ENCODE results near the gene ROPN1B. TPM values are rescaled to one million over a fixed set of nuclear protein-coding genes. Genes with fewer than 3 reads are reported as not detected.

Gene ROPN1B
- total and polyA plus RNA-seq, 2 donors (not counting 1 experiment from before 2014, with no cell fraction given) = not detected

DNA sequence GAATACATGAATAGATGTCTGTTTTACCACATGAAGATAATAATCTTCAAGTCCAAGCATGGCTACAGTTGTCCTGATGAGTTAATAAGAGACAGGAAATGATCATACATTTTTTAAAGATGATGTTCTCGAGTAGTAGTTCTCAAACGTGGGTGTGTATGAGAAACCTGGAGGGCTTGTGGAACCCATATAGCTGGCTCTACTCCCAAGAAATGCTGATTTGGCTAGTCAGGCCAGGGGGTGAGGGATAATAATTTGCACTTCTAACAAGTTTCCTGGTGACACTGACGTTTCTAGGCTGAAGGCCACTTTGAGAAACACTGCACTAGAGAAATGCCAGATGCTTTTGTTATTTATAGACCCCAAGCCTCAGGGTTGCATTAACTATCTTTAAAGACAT lies 37.0 kb downstream of the ROPN1B start:
- peaks cover 6% of the 10 kb centered on the region for H3K36me3 ChIP-seq (ENCODE audit: control insufficient read depth, insufficient read depth, low read length)
- no peak overlapping the region for H3K4me2 ChIP-seq (ENCODE audit: extremely low read depth, insufficient read depth, low read length)
- no peak overlapping the region for H2AFZ ChIP-seq (ENCODE audit: low read length)
- no peak overlapping the region for H3K4me3 ChIP-seq (replicated peaks in 1 of 4; ENCODE audit: control extremely low read depth in 1 of 4, insufficient read depth in 1 of 4, low read depth in 3 of 4, low read length in 4 of 4)
- H3K9ac ChIP-seq (ENCODE audit: insufficient read depth, low read length) = no peak overlapping the region
- H3K27me3 ChIP-seq (ENCODE audit: control insufficient read depth, insufficient read depth, low read length) = no peaks in the 10 kb centered on the region
- H3K79me2 ChIP-seq (ENCODE audit: control insufficient read depth, insufficient read depth, low read length) = no peaks in the 10 kb centered on the region
- DNase-seq (ENCODE audit: low read depth in 2 of 2) = peak in 1 of 2 donors; percentile 74
- H4K20me1 ChIP-seq (ENCODE audit: control insufficient read depth, extremely low read depth, insufficient read depth, low read length) = no peaks in the 10 kb centered on the region
- TF ChIP-seq, protein P1, sequence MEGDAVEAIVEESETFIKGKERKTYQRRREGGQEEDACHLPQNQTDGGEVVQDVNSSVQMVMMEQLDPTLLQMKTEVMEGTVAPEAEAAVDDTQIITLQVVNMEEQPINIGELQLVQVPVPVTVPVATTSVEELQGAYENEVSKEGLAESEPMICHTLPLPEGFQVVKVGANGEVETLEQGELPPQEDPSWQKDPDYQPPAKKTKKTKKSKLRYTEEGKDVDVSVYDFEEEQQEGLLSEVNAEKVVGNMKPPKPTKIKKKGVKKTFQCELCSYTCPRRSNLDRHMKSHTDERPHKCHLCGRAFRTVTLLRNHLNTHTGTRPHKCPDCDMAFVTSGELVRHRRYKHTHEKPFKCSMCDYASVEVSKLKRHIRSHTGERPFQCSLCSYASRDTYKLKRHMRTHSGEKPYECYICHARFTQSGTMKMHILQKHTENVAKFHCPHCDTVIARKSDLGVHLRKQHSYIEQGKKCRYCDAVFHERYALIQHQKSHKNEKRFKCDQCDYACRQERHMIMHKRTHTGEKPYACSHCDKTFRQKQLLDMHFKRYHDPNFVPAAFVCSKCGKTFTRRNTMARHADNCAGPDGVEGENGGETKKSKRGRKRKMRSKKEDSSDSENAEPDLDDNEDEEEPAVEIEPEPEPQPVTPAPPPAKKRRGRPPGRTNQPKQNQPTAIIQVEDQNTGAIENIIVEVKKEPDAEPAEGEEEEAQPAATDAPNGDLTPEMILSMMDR (conservative IDR thresholded peaks at IDR 0.05 in 1 of 2, IDR thresholded peaks at IDR 0.05 in 1 of 2; ENCODE audit: low read depth in 1 of 2, low read length in 2 of 2) = no peak
- TF ChIP-seq EZH2 (IDR thresholded peaks at IDR 0.05; ENCODE audit: low read length, missing control alignments) = no peak
- no peak overlapping the region for H3K27ac ChIP-seq (ENCODE audit: insufficient read depth, low read length)
- H3K9me3 ChIP-seq (ENCODE audit: control insufficient read depth, insufficient read depth, low read depth, low read length) = no peaks in the 10 kb centered on the region
- H3K4me1 ChIP-seq (ENCODE audit: control insufficient read depth, extremely low read depth, insufficient read depth, low read length) = no peaks in the 10 kb centered on the region

DNA sequence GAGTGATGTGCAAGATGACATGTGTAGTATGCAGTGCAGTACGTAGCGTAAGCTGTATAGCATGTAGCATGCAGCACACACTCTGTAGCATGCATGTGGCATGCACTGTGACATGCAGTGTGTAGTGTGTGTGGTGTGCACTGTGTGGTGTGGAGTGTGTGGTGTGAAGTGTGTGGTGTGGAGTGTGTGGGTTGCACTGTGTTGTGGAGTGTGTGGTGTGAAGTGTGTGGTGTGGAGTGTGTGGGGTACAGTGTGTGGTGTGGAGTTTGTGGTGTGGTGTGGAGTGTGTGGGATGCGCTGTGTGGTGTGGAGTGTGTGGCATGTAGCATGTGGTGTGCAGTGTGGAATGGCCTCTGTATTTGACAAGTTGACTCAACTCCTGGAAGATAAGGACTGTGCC lies 39.2 kb downstream of the ROPN1B start:
- TF ChIP-seq EZH2 (IDR thresholded peaks at IDR 0.05; ENCODE audit: low read length, missing control alignments) = no peak
- TF ChIP-seq, protein P1 (conservative IDR thresholded peaks at IDR 0.05 in 1 of 2, IDR thresholded peaks at IDR 0.05 in 1 of 2; ENCODE audit: low read depth in 1 of 2, low read length in 2 of 2) = no peak
- no peak for DNase-seq (ENCODE audit: low read depth in 2 of 2)
- Histone ChIP-seq H4K20me1 (ENCODE audit: control insufficient read depth, extremely low read depth, insufficient read depth, low read length) (no peaks in the 10 kb centered on the region), H3K4me3 (replicated peaks in 1 of 4; ENCODE audit: control extremely low read depth in 1 of 4, insufficient read depth in 1 of 4, low read depth in 3 of 4, low read length in 4 of 4) (no peak overlapping the region), H2AFZ (ENCODE audit: low read length) (no peak overlapping the region), H3K79me2 (ENCODE audit: control insufficient read depth, insufficient read depth, low read length) (no peaks in the 10 kb centered on the region), H3K9me3 (ENCODE audit: control insufficient read depth, insufficient read depth, low read depth, low read length) (no peaks in the 10 kb centered on the region), H3K4me2 (ENCODE audit: extremely low read depth, insufficient read depth, low read length) (no peak overlapping the region), H3K36me3 (ENCODE audit: control insufficient read depth, insufficient read depth, low read length) (peaks cover 6% of the 10 kb centered on the region), H3K27ac (ENCODE audit: insufficient read depth, low read length) (no peak overlapping the region), H3K4me1 (ENCODE audit: control insufficient read depth, extremely low read depth, insufficient read depth, low read length) (no peaks in the 10 kb centered on the region), H3K9ac (ENCODE audit: insufficient read depth, low read length) (no peak overlapping the region), H3K27me3 (ENCODE audit: control insufficient read depth, insufficient read depth, low read length) (no peaks in the 10 kb centered on the region)

DNA sequence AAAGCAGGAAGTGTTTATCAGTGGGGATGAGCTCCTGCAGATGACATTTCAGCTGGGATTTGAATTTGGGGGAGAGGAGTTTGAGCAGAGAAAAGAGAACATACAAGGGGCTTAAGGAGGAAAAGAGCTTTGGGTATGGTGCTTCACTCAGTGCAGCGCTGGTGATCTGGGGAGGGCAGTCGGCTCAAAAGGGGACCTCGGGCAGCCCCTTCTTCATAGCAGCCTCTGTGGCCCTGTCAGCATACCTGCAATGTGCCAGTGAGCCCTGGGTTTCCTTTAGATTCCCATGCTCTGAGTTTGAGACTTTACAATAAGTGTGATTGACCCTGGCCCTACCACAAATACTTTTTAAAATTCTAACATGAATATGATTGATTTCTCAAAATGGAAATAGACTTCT lies 40.2 kb downstream of the ROPN1B start:
- H4K20me1 ChIP-seq (ENCODE audit: control insufficient read depth, extremely low read depth, insufficient read depth, low read length) = no peaks in the 10 kb centered on the region
- H3K9ac ChIP-seq (ENCODE audit: insufficient read depth, low read length) = no peak overlapping the region
- H3K9me3 ChIP-seq (ENCODE audit: control insufficient read depth, insufficient read depth, low read depth, low read length) = no peaks in the 10 kb centered on the region
- no peak overlapping the region for H3K27ac ChIP-seq (ENCODE audit: insufficient read depth, low read length)
- TF ChIP-seq, protein P1 (conservative IDR thresholded peaks at IDR 0.05 in 1 of 2, IDR thresholded peaks at IDR 0.05 in 1 of 2; ENCODE audit: low read depth in 1 of 2, low read length in 2 of 2) = no peak
- TF ChIP-seq EZH2 (IDR thresholded peaks at IDR 0.05; ENCODE audit: low read length, missing control alignments) = no peak
- H3K4me2 ChIP-seq (ENCODE audit: extremely low read depth, insufficient read depth, low read length) = no peak overlapping the region
- H3K79me2 ChIP-seq (ENCODE audit: control insufficient read depth, insufficient read depth, low read length) = no peaks in the 10 kb centered on the region
- no peak overlapping the region for H3K4me3 ChIP-seq (replicated peaks in 1 of 4; ENCODE audit: control extremely low read depth in 1 of 4, insufficient read depth in 1 of 4, low read depth in 3 of 4, low read length in 4 of 4)
- H3K36me3 ChIP-seq (ENCODE audit: control insufficient read depth, insufficient read depth, low read length) = peaks cover 6% of the 10 kb centered on the region
- DNase-seq (ENCODE audit: low read depth in 2 of 2) = no peak
- no peaks in the 10 kb centered on the region for H3K4me1 ChIP-seq (ENCODE audit: control insufficient read depth, extremely low read depth, insufficient read depth, low read length)
- no peak overlapping the region for H2AFZ ChIP-seq (ENCODE audit: low read length)
- H3K27me3 ChIP-seq (ENCODE audit: control insufficient read depth, insufficient read depth, low read length) = no peaks in the 10 kb centered on the region

Data from fibroblast of lung (primary cell).